Measurements from ENCODE around the gene CES3.

GRCh38 chr16:67017421-67017750 is 56.3 kb downstream of the CES3 start:
- TF ChIP-seq EZH2phosphoT487 (IDR thresholded peaks at IDR 0.05; ENCODE audit: borderline replicate concordance, low read depth, low read length) (no peak), CTCF (conservative IDR thresholded peaks at IDR 0.05; ENCODE audit: low read length) (no peak)

All from OCI-LY7 (cell line).